Panc1 (cell line): Measurements from ENCODE around the gene ST3GAL4.

ENCODE experiments used
- CTCF ChIP-seq: fragments of 450-650 bp; IDR thresholded peaks from 2 replicates; pipeline ENCODE4 v1.5.1; 2017; ENCODE audit warnings: mild to moderate bottlenecking
- POLR2AphosphoS5 ChIP-seq: IDR thresholded peaks from 2 replicates; pipeline ENCODE4 v1.6.1; 2012; ENCODE audit warnings: mild to moderate bottlenecking, low read depth, low read length, moderate library complexity
- REST ChIP-seq, 2 experiments: IDR thresholded peaks; 2 replicates each; pipeline ENCODE4 v1.6.1; 2011 to 2012; ENCODE audit warnings: low read depth in 2 of 2, control low read depth in 1 of 2, low read length in 1 of 2, mild to moderate bottlenecking in 1 of 2, moderate library complexity in 1 of 2; ENCODE audit not compliant: insufficient read depth in 1 of 2
- SIN3A ChIP-seq: IDR thresholded peaks from 2 replicates; pipeline ENCODE4 v1.6.1; 2012; ENCODE audit warnings: low read depth, mild to moderate bottlenecking, low read length, moderate library complexity, borderline replicate concordance; ENCODE audit not compliant: insufficient read depth

GRCh38 chr11:126404367-126404766 is 48.9 kb downstream of the ST3GAL4 start:
- no peak for TF ChIP-seq CTCF
- no peak for TF ChIP-seq POLR2AphosphoS5
- TF ChIP-seq REST (IDR thresholded peaks at IDR 0.05; ENCODE audit: insufficient read depth in 1 of 2, low read depth in 2 of 2, low read length in 1 of 2) = no peak
- TF ChIP-seq SIN3A = no peak
